RWPE1 (cell line): ENCODE results near the gene RASA3.
"Not testable (repeated sequence)": the region's sequence is repeated elsewhere in the genome, so short reads cannot be mapped to it uniquely, and the experiment has no call there.

Source experiments
- CTCF ChIA-PET: fragments of 350-600 bp; sonication (Branson Sonifier 250); formaldehyde crosslinking; extraction: SDS; loops from one replicate; lab custom pipeline; 2021; lab: Yijun Ruan, JAX
- POLR2A ChIA-PET: fragments of 400-600 bp; formaldehyde crosslinking; extraction: SDS; loops from one replicate; lab custom pipeline; 2020; ENCODE audit warnings: antibody characterized with exemption; ENCODE audit not compliant: low non-redundant PET; lab: Yijun Ruan, JAX
- DNase-seq: peaks from one replicate; pipeline ENCODE4 v3.0.0; 2012; ENCODE audit warnings: low spot score
- H3K27ac ChIP-seq: fragments of 450-650 bp; 2 replicates; pipeline ENCODE4 v1.5.1; 2017
- CTCF ChIP-seq: fragments of 450-650 bp; conservative IDR thresholded peaks from 2 replicates; pipeline ENCODE4 v1.5.1; 2017; ENCODE audit warnings: low read depth, mild to moderate bottlenecking

Gene RASA3

DNA sequence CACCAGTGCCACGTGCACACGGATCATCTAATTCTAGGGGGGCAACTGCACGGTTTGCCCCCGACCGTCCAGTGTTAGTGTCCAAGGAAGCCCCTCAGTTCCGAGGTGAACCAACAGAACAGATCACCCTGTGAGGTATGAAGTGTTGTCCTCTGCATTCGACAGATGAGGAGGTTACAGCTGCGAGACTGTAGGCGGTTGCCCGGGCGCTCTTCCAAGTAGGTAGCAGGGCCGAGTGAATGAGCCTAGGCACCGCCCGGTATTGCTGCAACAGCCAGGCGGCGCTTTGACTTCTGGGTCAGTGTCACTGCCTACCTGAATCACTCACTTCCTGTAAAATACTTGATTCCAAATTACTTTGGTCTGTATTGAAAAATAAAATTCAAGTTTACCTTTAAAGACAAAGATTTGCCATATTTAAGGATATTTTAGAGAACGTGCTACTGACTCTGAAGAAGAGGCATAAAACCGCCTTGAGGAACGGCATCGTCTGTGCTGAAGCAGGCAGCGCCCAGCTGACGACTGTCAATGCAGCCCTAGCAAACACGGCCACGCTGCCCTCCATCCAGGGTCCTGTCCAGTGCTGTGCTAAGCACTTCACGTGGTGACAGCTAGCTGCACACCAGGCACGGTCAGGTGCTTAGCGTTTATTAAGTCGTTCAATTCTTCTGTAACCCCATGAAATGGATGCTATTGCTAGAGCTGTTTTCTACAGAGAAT, 19.3 kb upstream of the RASA3 start:
- TF ChIP-seq CTCF, result no peak
- peak overlapping the region; percentile 81 for H3K27ac ChIP-seq
- CTCF ChIA-PET, result interaction anchor here (0.8 kb wide), 1 partner anchor 298 kb away, joined by 3 read pairs; no protein-coding TSS in a partner anchor
- POLR2A ChIA-PET, result no interaction called here
- DNase-seq, result peak; percentile 84

DNA sequence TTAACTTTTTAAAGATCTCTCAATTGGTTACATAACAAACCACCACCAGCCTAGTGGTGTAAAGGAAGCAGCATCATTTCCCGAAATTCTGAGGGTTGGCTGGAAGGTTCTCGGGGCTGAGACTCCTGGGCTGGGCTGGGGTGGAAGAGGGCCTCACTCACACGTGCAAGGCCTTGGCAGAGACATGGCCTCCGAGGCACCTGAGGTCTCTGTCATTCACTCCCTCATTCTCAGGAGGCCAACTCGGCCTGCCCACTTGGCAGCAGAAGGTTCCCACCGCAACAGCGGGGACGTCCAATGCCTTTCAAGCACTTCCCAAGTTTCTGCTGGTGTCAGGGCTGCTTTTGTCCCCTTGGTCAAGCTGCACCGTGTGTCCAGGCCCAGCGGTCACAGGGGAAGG, 18.6 kb upstream of the RASA3 start:
- peak overlapping the region; percentile 81 for H3K27ac ChIP-seq
- TF ChIP-seq CTCF, result no peak
- CTCF ChIA-PET, result no interaction called here
- POLR2A ChIA-PET, result no interaction called here
- DNase-seq, result no peak

GRCh38 chr13:114149774-114150740, 17.6 kb upstream of the RASA3 start:
- TF ChIP-seq CTCF, result no peak
- no peak for DNase-seq
- H3K27ac ChIP-seq, result no peak overlapping the region
- ChIA-PET CTCF (interaction anchor here (0.7 kb wide), 1 partner anchor 17 kb away, joined by 3 read pairs; the partner anchor contains the start of gene RASA3), POLR2A (no interaction called here)

GRCh38 chr13:114148886-114149285, 16.5 kb upstream of the RASA3 start:
- POLR2A ChIA-PET, DNase-seq, CTCF ChIA-PET, H3K27ac ChIP-seq: not testable (repeated sequence)

GRCh38 chr13:114148521-114148855, 16.1 kb upstream of the RASA3 start:
- POLR2A ChIA-PET, result no interaction called here
- no peak overlapping the region for H3K27ac ChIP-seq

DNA sequence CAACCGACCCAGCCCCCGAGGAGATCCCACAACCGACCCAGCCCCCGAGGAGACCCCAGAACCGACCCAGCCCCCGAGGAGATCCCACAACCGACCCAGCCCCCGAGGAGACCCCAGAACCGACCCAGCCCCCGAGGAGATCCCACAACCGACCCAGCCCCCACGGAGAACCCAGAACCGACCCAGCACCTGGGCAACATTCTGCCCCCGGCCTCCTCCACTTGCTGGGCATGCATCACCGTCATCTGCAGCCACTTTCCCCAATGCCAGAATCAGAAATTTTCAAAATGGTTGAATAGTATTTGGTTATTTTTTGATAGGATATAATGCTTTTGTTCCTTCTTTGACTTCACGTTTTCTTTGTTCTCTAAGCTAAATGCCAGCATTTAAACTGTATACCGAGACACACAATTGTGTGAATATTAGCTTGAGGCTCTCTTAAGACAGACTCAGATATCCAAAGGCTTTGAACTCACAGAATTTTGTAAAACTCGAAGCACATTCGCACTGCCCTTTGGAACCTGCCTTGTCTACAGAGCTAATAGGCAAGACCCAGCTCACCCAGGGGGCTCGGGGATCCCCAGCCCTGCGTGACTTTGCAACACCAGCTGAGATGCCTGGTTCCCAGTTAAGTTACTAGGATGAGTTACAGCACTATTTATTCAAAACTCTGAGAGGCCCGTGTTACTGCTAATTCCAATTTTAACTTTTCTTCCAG, 15.5 kb upstream of the RASA3 start:
- no peak overlapping the region for H3K27ac ChIP-seq
- DNase-seq, result no peak
- ChIA-PET POLR2A (no interaction called here), CTCF (no interaction called here)
- TF ChIP-seq CTCF, result no peak

More at GRCh38 chr13:114148521-114148855, 16.1 kb upstream of the RASA3 start:
- CTCF ChIA-PET, result no interaction called here
- no peak for DNase-seq
- no peak for TF ChIP-seq CTCF
